GM19455 (cell line): ENCODE data around the gene SLC16A7.

Source experiments
- ATAC-seq: cut with Tn5 transposase; IDR thresholded peaks from one replicate; pipeline ENCODE4 v1.9.1; 2021; ENCODE audit not compliant: unreplicated experiment

SLC16A7 gene

DNA sequence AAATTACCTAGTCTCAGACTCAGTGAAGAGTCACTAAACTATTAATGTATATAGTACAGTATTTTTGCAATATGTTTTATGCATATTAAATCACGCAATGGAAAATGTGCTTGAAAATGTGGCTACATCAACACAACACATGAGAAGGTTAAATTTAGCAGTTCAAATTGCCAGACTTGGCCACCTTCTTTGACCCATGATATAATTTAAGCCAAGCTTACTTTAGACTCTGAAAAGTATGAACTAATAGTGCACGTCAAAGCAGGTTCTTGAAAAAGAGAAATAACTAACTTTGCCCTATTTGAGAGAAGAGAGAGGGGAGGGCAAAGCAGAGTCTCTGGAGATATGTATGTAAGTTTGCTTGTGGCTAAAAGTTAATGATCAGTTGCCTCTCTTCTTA is 68.7 kb downstream of the SLC16A7 start:
- ATAC-seq = no peak

GRCh38 chr12:59665701-59666100 is 69.9 kb downstream of the SLC16A7 start:
- no peak for ATAC-seq

GRCh38 chr12:59668674-59669073 is 72.8 kb downstream of the SLC16A7 start:
- no peak for ATAC-seq

- no peak for ATAC-seq
Measured at GRCh38 chr12:59672273-59672672, 76.4 kb downstream of the SLC16A7 start.

DNA sequence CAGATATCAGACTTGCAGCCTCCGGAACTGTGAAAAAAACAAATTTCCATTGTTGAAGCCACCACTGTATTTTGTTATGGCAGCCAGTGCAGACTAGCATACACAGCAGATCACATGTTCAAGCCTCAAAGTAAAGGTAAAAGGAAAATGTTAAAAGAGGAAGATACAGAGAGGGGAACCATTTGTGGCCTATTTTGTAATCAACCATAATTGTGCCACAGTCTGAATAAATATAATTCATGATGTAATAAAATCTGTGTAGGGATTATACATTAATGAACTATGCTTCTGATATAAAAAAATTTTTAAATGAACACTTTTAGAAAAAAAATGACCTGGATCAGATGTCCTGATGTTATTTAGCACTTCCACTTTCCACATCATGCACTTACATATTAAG is 79.6 kb downstream of the SLC16A7 start:
- no peak for ATAC-seq

GRCh38 chr12:59677857-59678256 is 82.0 kb downstream of the SLC16A7 start:
- ATAC-seq = no peak

DNA sequence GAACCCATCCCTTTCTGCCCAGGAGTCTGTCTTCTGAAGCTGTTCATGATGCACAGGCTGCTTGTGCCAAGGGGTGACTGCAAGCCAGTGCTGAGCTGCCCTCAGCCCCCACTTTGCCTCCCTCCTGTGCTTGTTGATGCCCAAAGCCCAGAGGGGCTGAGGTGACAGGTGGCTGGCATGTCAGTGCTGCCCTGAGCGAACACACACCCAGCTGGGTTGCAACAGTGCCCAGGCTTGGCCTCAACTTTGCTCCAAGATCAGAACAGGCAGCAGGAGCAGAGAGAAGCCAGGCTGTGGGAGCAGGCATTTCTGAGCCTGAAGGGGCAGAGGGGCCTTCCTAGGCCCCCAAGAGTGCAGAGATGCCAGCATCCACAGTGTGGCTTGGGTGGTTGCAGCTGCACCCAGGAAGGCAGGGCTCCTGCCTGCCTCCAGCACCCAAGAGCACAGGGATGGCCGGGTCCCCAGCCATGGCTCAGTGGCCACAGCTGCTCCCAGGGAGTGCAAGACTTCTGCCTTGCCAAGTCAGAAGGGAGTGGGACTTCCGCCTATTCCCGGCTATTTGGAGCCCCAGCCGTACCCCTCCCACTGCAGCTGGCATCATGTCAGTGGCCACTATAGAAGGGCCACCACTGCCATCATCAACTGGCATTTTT is 83.1 kb downstream of the SLC16A7 start:
- no peak for ATAC-seq

DNA sequence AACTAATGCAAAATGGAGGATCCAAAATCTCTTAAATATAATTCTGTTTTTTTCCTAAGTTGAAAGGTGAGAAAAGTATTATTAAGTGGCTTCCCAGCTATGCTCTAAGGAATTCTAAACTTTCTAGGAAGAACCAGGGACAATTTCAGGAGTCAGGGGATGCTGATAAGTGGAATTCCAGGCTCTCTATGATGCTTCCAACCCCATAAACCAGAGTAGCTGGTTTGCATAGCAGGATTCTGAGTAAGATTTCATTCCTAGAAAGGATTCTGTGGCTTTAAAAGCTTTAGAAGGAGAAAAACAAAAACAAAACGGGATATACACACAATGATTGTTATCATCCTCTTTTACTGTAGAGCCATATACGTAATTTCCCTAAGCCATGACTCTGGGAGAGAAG is 93.9 kb downstream of the SLC16A7 start:
- ATAC-seq = no peak

DNA sequence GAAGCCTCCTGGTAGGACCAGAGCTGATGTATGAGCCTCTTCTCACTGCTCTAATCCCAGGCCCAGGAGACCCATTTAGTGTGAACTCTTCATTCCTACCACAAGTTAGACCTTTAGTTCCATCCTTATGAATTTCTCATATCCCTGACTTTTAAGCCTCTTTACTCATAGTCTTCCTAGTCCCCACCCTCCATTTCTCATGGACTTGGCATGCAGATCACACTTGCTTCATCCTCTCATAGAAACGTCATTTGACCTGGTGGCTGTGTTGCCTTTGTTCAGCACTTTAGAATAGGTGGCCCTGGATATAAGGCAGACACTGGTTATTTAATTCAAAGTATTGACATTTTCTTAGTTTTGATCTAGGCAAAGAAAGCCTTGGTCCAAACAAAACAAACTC is 99.5 kb downstream of the SLC16A7 start:
- ATAC-seq = no peak

- no peak for ATAC-seq
Measured at GRCh38 chr12:59698600-59698999, 102.8 kb downstream of the SLC16A7 start.

DNA sequence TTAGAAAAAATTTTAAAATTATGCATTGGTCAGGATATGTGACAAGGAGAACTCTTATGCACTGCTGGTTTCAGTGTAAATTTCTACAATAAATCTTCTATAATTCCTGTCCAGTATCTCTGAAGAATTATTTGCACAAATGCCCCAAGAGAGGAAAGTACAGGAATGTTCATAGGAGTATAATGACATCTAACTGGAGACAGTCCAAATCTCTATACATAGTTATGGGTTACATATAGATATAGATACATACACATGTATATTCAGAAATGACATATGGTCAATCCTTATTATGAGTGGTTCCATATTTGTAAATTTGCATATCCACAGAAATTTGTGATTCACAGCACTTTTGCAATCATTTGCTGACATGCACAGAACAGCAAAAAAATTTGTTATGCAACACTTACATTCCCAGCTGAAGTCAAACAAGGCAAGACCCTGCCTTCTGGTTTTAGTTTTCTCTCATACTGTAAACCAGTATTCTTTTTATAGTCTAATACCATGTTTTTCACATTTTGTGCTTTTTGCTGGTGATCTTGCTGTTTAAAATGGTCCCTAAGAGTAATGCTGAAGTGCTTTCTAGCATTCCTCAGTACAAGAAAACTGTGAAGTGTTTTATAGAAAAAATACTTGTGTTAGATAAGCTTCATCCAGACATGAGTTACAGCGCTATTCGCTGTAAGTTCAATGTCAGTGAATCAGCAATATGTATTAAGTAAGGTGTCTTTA is 103.8 kb downstream of the SLC16A7 start:
- no peak for ATAC-seq

DNA sequence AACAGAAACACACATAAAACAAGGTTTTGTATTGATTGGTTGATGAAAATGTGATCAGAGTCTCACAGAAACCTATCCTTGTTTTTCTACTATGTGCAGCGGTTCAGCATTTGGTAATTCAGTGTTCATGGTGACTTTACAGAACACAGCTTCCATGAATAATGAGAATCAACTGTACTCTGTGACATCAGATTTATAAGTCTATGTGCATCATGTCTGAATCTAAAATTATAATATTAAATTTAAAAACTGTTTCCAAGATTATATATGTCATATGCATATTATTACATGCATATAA is 104.3 kb downstream of the SLC16A7 start:
- ATAC-seq = no peak

DNA sequence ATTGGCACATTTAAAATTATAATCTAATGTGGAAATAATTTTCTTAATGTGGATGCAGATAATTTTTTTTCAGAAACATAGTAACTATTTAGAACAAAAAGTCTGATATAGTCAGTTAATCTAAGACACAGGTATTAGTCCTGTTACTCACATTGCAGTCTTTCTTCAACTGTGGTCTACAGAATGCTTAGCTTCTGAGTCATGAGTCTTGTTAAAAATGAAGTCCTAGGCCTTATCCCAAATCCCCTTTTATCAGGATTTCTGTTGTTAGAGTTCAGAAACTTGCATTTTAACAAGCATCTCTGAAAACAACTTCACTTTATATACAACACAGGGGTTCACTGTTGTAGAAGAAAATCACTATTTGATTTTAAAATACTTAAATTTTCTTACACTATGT is 112.2 kb downstream of the SLC16A7 start:
- no peak for ATAC-seq

- ATAC-seq = no peak
Measured at GRCh38 chr12:59708484-59708883, 112.7 kb downstream of the SLC16A7 start.

DNA sequence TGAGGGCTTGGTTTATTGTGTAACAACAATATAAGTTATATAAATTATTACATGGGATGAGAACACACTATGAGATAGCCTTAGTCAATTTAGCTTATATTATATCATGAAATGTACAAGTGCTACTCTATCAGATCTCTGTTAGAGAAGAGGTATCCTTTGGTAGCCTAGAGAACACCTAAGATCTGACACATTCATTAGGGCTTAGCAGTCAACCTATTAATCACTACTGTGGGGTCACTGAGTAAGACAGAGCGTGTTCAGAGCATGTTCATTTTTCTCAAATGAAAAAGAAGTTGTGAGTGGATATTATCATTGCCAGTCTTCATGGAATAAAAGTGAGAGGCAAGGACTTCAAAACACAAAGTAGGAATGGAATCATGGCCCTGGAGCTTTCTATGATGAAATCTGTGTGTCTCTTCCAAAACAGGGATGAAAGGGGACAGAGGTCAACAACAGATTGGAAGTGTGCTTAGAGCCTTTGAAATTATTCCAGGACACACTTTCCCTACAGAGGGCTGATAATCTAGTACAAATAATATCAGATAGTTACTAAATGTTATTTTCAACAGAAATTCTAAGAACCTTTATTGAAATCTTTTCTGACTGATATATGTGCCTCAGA is 114.3 kb downstream of the SLC16A7 start:
- no peak for ATAC-seq

DNA sequence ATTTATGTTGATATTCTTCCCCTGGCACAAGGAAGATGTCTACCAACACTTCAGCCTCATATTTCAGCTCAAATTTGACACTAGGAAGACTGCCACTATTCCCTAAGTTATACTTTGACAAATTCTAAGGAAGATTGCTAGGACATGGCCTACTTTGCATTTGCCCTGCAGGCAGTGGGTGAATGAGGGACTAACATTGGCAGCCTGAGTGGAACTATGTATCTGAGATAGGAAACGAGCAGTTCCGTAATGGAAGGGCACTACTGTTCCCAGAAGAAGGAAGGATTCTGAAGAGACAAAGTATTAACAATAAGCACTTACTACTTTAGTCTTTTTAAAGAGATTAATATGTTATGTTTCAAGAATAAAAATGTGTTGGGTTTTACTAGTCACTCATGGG is 115.1 kb downstream of the SLC16A7 start:
- ATAC-seq = no peak

DNA sequence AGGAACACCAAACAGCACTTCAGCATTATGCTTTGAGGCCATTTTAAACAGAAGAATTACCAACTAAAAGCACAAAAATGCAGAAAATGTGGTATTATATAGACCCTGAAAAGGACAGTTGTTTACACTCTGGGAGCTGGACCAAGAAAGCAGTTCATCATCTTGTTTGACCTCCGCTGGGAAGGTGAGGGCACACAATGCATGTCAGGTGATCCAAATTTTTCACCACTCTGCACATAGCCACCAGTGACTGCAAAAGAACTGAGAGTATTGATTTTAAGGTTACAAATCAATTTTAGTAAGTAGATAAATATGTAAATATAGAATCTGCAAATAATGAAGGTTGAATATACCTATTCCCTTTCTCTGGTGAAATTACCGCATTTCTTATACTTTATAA is 119.6 kb downstream of the SLC16A7 start:
- no peak for ATAC-seq

GRCh38 chr12:59716043-59716442 is 120.2 kb downstream of the SLC16A7 start:
- no peak for ATAC-seq

- ATAC-seq = no peak
Measured at GRCh38 chr12:59717436-59717835, 121.6 kb downstream of the SLC16A7 start.

DNA sequence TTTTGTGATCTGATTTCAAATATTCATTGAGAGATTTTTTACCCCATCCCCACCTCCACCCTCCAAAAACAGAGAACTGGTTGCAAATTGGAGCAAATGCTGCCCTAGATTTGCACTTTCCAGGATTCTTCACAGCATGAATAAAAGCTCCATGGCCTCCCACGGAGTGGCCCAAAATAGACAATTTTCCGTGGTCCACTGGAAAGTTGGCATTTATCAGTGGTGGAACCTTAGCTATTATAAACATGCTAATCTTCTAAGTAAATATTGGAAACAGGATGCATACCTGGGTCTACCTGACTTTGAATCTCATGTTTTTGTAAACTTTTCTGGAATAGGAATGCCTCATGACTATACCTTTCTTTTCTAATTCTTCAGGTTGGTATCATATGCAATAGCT is 123.9 kb downstream of the SLC16A7 start:
- no peak for ATAC-seq

DNA sequence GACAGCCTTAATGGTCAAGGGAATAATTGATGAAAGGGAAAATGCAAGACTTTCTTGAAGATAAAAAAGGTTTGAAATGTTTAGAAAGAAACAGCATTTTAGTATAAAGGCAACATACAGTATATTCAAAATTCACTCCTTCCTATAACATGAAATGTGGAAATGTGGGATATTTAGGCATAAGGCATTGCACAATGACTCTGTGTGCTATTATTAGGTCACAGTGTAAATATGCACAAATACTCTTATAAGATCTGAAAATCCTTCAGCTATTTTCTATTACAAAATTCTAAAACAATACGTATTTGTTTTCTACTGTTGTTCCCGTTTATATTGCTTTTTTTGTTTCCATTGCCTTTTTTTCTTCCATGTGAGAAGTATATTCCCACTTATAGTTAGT is 127.7 kb downstream of the SLC16A7 start:
- ATAC-seq = no peak

DNA sequence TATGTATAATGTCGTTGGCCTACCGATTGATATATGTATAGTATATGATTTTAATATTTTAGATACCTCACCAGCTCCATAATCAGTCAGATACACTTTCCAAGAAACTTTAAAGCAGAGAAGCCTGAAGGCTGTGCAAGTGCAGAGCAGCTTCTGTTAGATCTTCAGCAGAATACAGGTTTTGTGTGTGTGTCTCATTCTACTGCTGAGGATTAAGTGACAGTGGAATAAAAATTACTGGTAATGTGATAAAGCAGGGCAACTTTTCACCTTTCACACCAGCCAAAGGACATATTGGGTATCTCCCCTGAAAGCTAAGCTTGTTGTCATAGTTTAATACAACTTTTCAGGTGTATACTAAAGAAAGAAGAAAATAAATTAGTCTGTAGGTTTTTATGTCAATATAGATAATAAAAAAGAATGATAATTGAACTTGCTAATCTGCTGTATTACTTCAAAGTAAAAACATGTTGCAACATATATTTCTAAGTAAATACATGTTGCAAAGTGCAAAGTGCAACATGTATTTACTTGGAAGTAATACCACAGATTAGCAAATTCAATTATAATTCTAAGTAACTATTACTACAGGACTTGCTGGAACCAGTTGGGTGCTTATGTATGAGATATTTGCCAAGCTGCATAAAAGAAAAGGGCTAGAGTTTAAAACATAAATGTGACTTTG is 128.3 kb downstream of the SLC16A7 start:
- no peak for ATAC-seq
